Naive B cell (primary cell): Measurements from ENCODE around the gene EIF1B. TPM values are rescaled to one million over a fixed set of nuclear protein-coding genes. Genes with fewer than 3 reads are reported as not detected.

Experiments
- ATAC-seq, 2 donors: fragments of 150-1000 bp; cut with Tn5 transposase; 2 replicates each; pipeline ENCODE4 v1.10.0; 2021; ENCODE audit warnings: low read depth in 2 of 2, mild to moderate bottlenecking in 2 of 2, moderate library complexity in 2 of 2
- DNase-seq: peaks from one replicate; pipeline ENCODE4 v3.0.0; 2022
- H3K27ac Mint-ChIP-seq, 6 donors: one replicate each; pipeline ENCODE4 v1.8.0; 2020 to 2022; ENCODE audit warnings: mild to moderate bottlenecking in 6 of 6, mixed read lengths in 6 of 6, moderate library complexity in 5 of 6, inconsistent platforms in 2 of 6
- H3K27me3 Mint-ChIP-seq, 3 donors: one replicate each; pipeline ENCODE4 v1.8.0; 2021 to 2022; ENCODE audit warnings: mixed read lengths in 3 of 3, mild to moderate bottlenecking in 1 of 3
- H3K36me3 Mint-ChIP-seq, 2 donors: one replicate each; pipeline ENCODE4 v1.8.0; 2020 to 2022; ENCODE audit warnings: mixed read lengths in 2 of 2, inconsistent platforms in 1 of 2, mild to moderate bottlenecking in 1 of 2
- H3K4me1 Mint-ChIP-seq, 3 donors: one replicate each; pipeline ENCODE4 v1.8.0; 2020 to 2022; ENCODE audit warnings: mixed read lengths in 3 of 3, inconsistent platforms in 1 of 3, mild to moderate bottlenecking in 1 of 3, moderate library complexity in 1 of 3
- H3K4me3 Mint-ChIP-seq, 8 donors: one replicate each; pipeline ENCODE4 v1.8.0; 2020 to 2022; ENCODE audit warnings: mild to moderate bottlenecking in 8 of 8, mixed read lengths in 8 of 8, moderate library complexity in 8 of 8, inconsistent platforms in 2 of 8
- H3K9me3 Mint-ChIP-seq, 7 donors: one replicate each; pipeline ENCODE4 v1.8.0; 2020 to 2022; ENCODE audit warnings: mixed read lengths in 7 of 7, mild to moderate bottlenecking in 5 of 7, inconsistent platforms in 2 of 7, moderate library complexity in 1 of 7
- polyA plus RNA-seq, 6 donors: library from polyadenylated mRNA; unstranded; fragments of 300-500 nt; fragmentation: Illumina TruSeq; gene quantifications; one replicate each; pipeline ENCODE4 v1.2.3, GENCODE V29; 2021; ENCODE audit warnings: low read depth in 6 of 6

The EIF1B gene
- polyA plus RNA-seq, 6 donors from 2014 or later = 92.3 to 142 (median 97.8) TPM

- no peak overlapping the region for H3K27ac Mint-ChIP-seq
- DNase-seq (no peak), ATAC-seq (no peak)
- H3K9me3 Mint-ChIP-seq = no peaks in the 10 kb centered on the region
- H3K4me3 Mint-ChIP-seq = no peak overlapping the region
- H3K4me1 Mint-ChIP-seq = no peaks in the 10 kb centered on the region
- peaks cover 0 to 8% (median 4%) of the 10 kb centered on the region in 3 donors for H3K27me3 Mint-ChIP-seq
- H3K36me3 Mint-ChIP-seq = no peaks in the 10 kb centered on the region
Measured at GRCh38 chr3:40337136-40338108, 27.9 kb downstream of the EIF1B start.

DNA sequence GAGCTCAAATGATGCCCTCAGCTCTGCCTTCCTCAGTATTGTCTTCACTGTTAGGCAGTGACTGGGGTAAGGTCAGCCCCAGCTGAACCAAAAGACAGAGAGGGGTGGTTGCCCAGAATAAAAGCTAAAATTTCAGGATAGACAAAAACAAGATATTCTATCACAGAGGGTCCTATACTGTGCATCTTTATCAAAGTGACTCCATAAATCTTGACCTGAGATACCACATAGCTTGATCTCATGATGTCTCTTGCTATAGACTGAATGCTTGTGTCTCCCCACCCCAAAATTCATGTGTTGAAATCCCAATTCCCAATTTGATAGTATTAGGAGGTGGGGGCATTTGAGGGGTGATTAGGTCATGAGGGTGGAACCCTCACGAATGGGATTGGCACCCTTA, 30.4 kb downstream of the EIF1B start:
- H3K4me3 Mint-ChIP-seq = no peak overlapping the region
- no peak for ATAC-seq
- DNase-seq = no peak
- no peaks in the 10 kb centered on the region for H3K9me3 Mint-ChIP-seq
- H3K27me3 Mint-ChIP-seq = peaks cover 0 to 8% (median 4%) of the 10 kb centered on the region in 3 donors
- H3K27ac Mint-ChIP-seq = no peak overlapping the region
- H3K4me1 Mint-ChIP-seq = no peaks in the 10 kb centered on the region
- H3K36me3 Mint-ChIP-seq = no peaks in the 10 kb centered on the region

DNA sequence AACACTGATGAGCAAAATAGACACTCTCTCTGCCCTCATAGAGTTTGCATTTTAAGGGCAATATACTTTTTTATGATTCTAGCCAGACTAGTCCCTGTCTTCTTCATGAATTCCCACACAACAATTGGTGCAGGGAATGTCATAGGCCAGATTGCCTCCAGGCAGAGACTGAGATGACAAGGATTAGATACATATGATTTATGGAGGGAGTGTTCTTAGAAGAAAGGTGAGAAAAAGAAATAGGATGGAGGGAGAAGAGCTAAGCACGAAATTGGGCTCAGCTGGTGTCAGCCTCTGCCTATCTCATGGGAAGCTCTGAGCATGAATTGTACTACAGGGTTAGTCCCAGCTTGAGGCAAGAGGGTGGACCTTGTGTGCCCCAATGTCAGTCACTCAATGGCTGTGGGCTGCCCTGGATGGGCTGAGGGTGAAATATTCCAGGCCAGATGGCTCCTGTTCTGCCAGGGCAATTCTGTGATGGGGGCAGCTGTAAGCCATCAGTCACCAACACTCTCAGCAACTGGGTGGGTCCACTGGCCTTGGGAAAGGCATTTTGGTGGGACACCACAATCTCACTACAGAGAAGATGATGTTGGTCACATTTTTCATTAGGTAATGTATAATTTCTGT, 31.1 kb downstream of the EIF1B start:
- Mint-ChIP-seq H3K27ac (no peak overlapping the region), H3K4me1 (no peaks in the 10 kb centered on the region), H3K27me3 (peaks cover 0 to 8% (median 4%) of the 10 kb centered on the region in 3 donors), H3K9me3 (peaks cover 0 to 4% (median 0%) of the 10 kb centered on the region in 7 donors), H3K4me3 (no peak overlapping the region), H3K36me3 (no peaks in the 10 kb centered on the region)
- DNase-seq (no peak), ATAC-seq (no peak)

DNA sequence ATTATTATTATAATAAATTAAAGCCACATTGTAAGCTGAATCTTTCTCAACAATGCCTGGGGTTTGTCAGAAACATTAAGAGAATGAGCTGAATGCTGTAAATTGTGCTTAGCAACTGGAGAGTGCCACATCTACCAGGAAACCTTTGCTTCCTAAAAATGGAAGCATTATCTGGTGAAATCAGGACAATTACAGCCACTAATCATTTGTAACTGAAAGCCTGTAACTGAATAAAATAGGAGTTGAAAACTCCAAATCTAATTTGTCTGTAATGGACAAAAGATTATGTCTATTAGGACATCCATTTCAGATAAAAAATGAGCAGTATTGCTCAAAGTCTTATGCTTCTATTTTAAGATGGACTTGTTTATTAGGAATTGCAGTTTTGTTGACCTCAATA, 32.2 kb downstream of the EIF1B start:
- Mint-ChIP-seq H3K4me1 (no peaks in the 10 kb centered on the region), H3K27ac (no peak overlapping the region), H3K9me3 (peaks cover 0 to 6% (median 0%) of the 10 kb centered on the region in 7 donors), H3K4me3 (no peak overlapping the region), H3K36me3 (no peaks in the 10 kb centered on the region), H3K27me3 (peaks cover 0 to 8% (median 4%) of the 10 kb centered on the region in 3 donors)
- no peak for ATAC-seq
- DNase-seq = no peak

DNA sequence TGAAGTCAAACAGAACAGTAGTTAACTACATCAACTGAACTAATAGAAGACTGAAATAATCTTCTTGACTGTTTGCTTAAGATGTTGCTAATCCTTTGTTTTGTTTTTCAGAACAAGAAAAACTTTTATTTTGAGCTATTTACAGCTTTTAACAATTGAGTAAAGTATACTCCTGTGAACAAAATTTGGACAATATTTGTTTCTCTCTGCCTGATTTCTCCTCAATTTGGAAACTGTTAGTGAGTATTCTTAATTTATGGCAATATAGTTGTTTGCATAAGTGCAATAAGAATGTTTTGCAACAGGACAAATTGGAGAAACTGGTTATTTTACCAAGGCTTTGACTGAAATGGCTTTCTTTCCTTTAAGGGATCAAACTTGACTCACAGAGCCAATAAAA, 41.0 kb downstream of the EIF1B start:
- DNase-seq (no peak), ATAC-seq (no peak)
- H3K9me3 Mint-ChIP-seq = peaks cover 5 to 30% (median 12%) of the 10 kb centered on the region in 7 donors
- H3K4me1 Mint-ChIP-seq = no peaks in the 10 kb centered on the region
- no peak overlapping the region for H3K4me3 Mint-ChIP-seq
- no peak overlapping the region for H3K27ac Mint-ChIP-seq
- H3K27me3 Mint-ChIP-seq = peaks cover 23 to 28% (median 25%) of the 10 kb centered on the region in 3 donors
- H3K36me3 Mint-ChIP-seq = peaks cover 0 to 13% of the 10 kb centered on the region in 2 donors

DNA sequence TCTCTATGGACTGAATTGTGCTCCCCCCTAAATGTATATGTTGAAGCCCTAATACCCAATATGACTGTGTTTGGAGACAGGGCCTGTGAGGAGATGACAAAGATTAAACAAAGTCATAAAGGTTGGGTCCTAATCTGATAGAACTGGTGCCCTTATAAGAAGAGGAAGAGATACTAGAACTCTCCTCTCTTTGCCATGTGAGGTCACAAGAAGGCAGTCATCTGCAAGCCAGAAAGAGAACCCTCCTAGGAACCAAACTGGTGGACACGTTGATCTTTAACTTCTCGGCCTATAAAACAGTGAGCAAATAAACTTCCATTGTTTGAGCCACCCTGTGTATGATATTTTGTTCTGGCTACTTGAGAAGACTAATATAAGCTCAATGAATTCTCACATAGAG, 45.9 kb downstream of the EIF1B start:
- Mint-ChIP-seq H3K27ac (no peak overlapping the region), H3K27me3 (peaks cover 20 to 28% (median 23%) of the 10 kb centered on the region in 3 donors), H3K4me1 (no peaks in the 10 kb centered on the region), H3K9me3 (peaks cover 5 to 13% (median 7%) of the 10 kb centered on the region in 7 donors), H3K36me3 (peaks cover 0 to 6% of the 10 kb centered on the region in 2 donors), H3K4me3 (no peak overlapping the region)
- no peak for DNase-seq
- ATAC-seq = no peak

- Mint-ChIP-seq H3K27me3 (peaks cover 11 to 24% (median 17%) of the 10 kb centered on the region in 3 donors), H3K4me3 (no peak overlapping the region), H3K27ac (no peak overlapping the region), H3K9me3 (peaks cover 0 to 2% (median 0%) of the 10 kb centered on the region in 7 donors), H3K4me1 (no peaks in the 10 kb centered on the region), H3K36me3 (no peaks in the 10 kb centered on the region)
- ATAC-seq (no peak), DNase-seq (no peak)
Measured at GRCh38 chr3:40358454-40358853, 48.9 kb downstream of the EIF1B start.

Other genes starting within 250 kb of the EIF1B start
- not detected for gene ENTPD3, start 77.5 kb downstream of the EIF1B start, polyA plus RNA-seq
- 1,000 to 10,000 TPM in 2 of 6 donors, 100 to 1,000 TPM in 4; 532 to 1,400 (median 952) TPM for gene RPL14, start 147.6 kb downstream of the EIF1B start, polyA plus RNA-seq
- gene ZNF619, start 167.4 kb downstream of the EIF1B start, polyA plus RNA-seq = 1 to 10 TPM in 5 of 6 donors, not detected in 1; 3.7 to 9.1 (median 5.6) TPM
- gene ZNF620, start 196.3 kb downstream of the EIF1B start, polyA plus RNA-seq = 1 to 10 TPM in 5 of 6 donors, not detected in 1; 2.8 to 4.3 (median 3.4) TPM
- gene ZNF621, start 215.3 kb downstream of the EIF1B start, polyA plus RNA-seq = 1 to 10 TPM; 2.1 to 4.0 (median 2.5) TPM